ENCODE data around the gene GPATCH4. TPM values are rescaled to one million over a fixed set of nuclear protein-coding genes. Genes with fewer than 3 reads are reported as not detected.

GPATCH4 gene
- total and polyA plus RNA-seq, 2 donors (not counting 1 experiment from before 2014, with no cell fraction given) = 12.2 to 23.6 TPM

- peak; percentile 78 to 85 for TF ChIP-seq CTCF (conservative IDR thresholded peaks at IDR 0.05 in 1 of 2, IDR thresholded peaks at IDR 0.05 in 1 of 2; ENCODE audit: low read depth in 1 of 2, low read length in 2 of 2)
- TF ChIP-seq EZH2 (IDR thresholded peaks at IDR 0.05; ENCODE audit: low read length, missing control alignments) = peak; percentile 99
- H3K4me1 ChIP-seq (ENCODE audit: control insufficient read depth, extremely low read depth, insufficient read depth, low read length) = no peaks in the 10 kb centered on the region
- H3K27me3 ChIP-seq (ENCODE audit: control insufficient read depth, insufficient read depth, low read length) = peaks cover 51% of the 10 kb centered on the region
- H3K36me3 ChIP-seq (ENCODE audit: control insufficient read depth, insufficient read depth, low read length) = no peaks in the 10 kb centered on the region
- H3K4me2 ChIP-seq (ENCODE audit: extremely low read depth, insufficient read depth, low read length) = peak overlapping the region; percentile 13
- H4K20me1 ChIP-seq (ENCODE audit: control insufficient read depth, extremely low read depth, insufficient read depth, low read length) = no peaks in the 10 kb centered on the region
- no peaks in the 10 kb centered on the region for H3K79me2 ChIP-seq (ENCODE audit: control insufficient read depth, insufficient read depth, low read length)
- H3K4me3 ChIP-seq (replicated peaks in 1 of 4; ENCODE audit: control extremely low read depth in 1 of 4, insufficient read depth in 1 of 4, low read depth in 3 of 4, low read length in 4 of 4) = no peak overlapping the region
- no peak overlapping the region for H3K9ac ChIP-seq (ENCODE audit: insufficient read depth, low read length)
- no peak overlapping the region for H2AFZ ChIP-seq (ENCODE audit: low read length)
- no peaks in the 10 kb centered on the region for H3K9me3 ChIP-seq (ENCODE audit: control insufficient read depth, insufficient read depth, low read depth, low read length)
- peak; percentile 18 to 46 for DNase-seq (ENCODE audit: low read depth in 2 of 2)
- no peak overlapping the region for H3K27ac ChIP-seq (ENCODE audit: insufficient read depth, low read length)
Observed at GRCh38 chr1:156625436-156626078, 24.3 kb upstream of the GPATCH4 start.

DNA sequence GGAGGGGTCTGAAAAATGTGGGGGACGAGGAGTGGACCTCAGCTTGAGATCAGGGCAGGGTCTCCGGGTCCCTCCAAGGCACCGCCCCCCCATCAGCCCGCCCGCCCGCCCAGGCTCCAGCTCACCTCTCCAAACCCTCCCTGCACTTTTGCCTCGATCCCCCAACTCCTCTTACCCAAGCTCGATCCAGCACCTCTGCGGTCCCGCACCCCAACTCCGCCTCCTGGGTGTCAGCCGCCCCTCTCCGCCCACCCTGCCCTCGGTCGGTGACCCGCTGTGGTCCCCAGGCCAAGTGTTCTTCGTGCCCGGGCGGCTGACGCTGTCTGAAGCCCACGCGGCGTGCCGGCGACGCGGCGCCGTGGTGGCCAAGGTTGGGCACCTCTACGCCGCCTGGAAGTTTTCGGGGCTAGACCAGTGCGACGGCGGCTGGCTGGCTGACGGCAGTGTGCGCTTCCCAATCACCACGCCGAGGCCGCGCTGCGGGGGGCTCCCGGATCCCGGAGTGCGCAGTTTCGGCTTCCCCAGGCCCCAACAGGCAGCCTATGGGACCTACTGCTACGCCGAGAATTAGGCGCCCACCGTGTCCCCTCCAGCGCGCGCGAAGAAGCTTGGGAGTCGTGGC, 23.6 kb upstream of the GPATCH4 start:
- H3K4me2 ChIP-seq (ENCODE audit: extremely low read depth, insufficient read depth, low read length) = peak overlapping the region; percentile 13
- DNase-seq (ENCODE audit: low read depth in 2 of 2) = no peak
- no peaks in the 10 kb centered on the region for H3K4me1 ChIP-seq (ENCODE audit: control insufficient read depth, extremely low read depth, insufficient read depth, low read length)
- H2AFZ ChIP-seq (ENCODE audit: low read length) = no peak overlapping the region
- H4K20me1 ChIP-seq (ENCODE audit: control insufficient read depth, extremely low read depth, insufficient read depth, low read length) = no peaks in the 10 kb centered on the region
- H3K79me2 ChIP-seq (ENCODE audit: control insufficient read depth, insufficient read depth, low read length) = no peaks in the 10 kb centered on the region
- H3K9ac ChIP-seq (ENCODE audit: insufficient read depth, low read length) = no peak overlapping the region
- no peak overlapping the region for H3K4me3 ChIP-seq (replicated peaks in 1 of 4; ENCODE audit: control extremely low read depth in 1 of 4, insufficient read depth in 1 of 4, low read depth in 3 of 4, low read length in 4 of 4)
- no peaks in the 10 kb centered on the region for H3K36me3 ChIP-seq (ENCODE audit: control insufficient read depth, insufficient read depth, low read length)
- no peak for TF ChIP-seq CTCF (conservative IDR thresholded peaks at IDR 0.05 in 1 of 2, IDR thresholded peaks at IDR 0.05 in 1 of 2; ENCODE audit: low read depth in 1 of 2, low read length in 2 of 2)
- TF ChIP-seq EZH2 (IDR thresholded peaks at IDR 0.05; ENCODE audit: low read length, missing control alignments) = peak; percentile 3
- H3K27me3 ChIP-seq (ENCODE audit: control insufficient read depth, insufficient read depth, low read length) = peaks cover 52% of the 10 kb centered on the region
- H3K27ac ChIP-seq (ENCODE audit: insufficient read depth, low read length) = no peak overlapping the region
- no peaks in the 10 kb centered on the region for H3K9me3 ChIP-seq (ENCODE audit: control insufficient read depth, insufficient read depth, low read depth, low read length)

DNA sequence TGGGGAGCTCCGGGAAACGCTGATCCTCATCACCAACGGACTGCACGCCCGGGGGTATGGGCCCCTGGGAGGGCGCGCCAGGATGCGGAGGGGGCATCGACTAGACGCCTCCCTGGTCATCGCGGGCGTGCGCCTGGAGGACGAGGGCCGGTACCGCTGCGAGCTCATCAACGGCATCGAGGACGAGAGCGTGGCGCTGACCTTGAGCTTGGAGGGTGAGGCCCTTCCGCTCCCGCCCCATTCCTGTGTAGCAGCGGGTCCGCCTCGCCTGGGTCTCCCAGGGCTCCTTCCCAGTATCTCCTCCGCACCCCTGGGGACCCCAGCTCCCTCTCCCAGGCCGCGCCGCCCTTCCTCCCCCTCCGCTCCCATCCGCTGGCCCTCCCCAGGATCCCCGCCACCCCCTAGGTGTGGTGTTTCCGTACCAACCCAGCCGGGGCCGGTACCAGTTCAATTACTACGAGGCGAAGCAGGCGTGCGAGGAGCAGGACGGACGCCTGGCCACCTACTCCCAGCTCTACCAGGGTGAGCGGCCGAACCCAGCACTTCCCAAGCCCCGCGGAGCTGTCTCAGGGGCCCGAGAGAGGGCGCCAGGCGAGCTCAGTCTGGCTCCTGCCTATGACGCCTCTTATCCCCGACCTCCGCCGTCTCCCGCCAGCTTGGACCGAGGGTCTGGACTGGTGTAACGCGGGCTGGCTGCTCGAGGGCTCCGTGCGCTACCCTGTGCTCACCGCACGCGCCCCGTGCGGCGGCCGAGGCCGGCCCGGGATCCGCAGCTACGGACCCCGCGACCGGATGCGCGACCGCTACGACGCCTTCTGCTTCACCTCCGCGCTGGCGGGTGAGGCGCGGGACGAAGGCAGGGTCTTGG, 22.9 kb upstream of the GPATCH4 start:
- Histone ChIP-seq H3K4me3 (replicated peaks in 1 of 4; ENCODE audit: control extremely low read depth in 1 of 4, insufficient read depth in 1 of 4, low read depth in 3 of 4, low read length in 4 of 4) (peak overlapping the region in 1 of 4 experiments; percentile 34), H3K79me2 (ENCODE audit: control insufficient read depth, insufficient read depth, low read length) (no peaks in the 10 kb centered on the region), H3K4me1 (ENCODE audit: control insufficient read depth, extremely low read depth, insufficient read depth, low read length) (no peaks in the 10 kb centered on the region), H3K27me3 (ENCODE audit: control insufficient read depth, insufficient read depth, low read length) (peaks cover 60% of the 10 kb centered on the region), H3K27ac (ENCODE audit: insufficient read depth, low read length) (no peak overlapping the region), H3K9ac (ENCODE audit: insufficient read depth, low read length) (no peak overlapping the region), H4K20me1 (ENCODE audit: control insufficient read depth, extremely low read depth, insufficient read depth, low read length) (no peaks in the 10 kb centered on the region), H3K36me3 (ENCODE audit: control insufficient read depth, insufficient read depth, low read length) (no peaks in the 10 kb centered on the region), H2AFZ (ENCODE audit: low read length) (peak overlapping the region; percentile 44), H3K9me3 (ENCODE audit: control insufficient read depth, insufficient read depth, low read depth, low read length) (no peaks in the 10 kb centered on the region), H3K4me2 (ENCODE audit: extremely low read depth, insufficient read depth, low read length) (peak overlapping the region; percentile 68)
- TF ChIP-seq CTCF (conservative IDR thresholded peaks at IDR 0.05 in 1 of 2, IDR thresholded peaks at IDR 0.05 in 1 of 2; ENCODE audit: low read depth in 1 of 2, low read length in 2 of 2) (peak in 1 of 2 donors; percentile 39), EZH2 (IDR thresholded peaks at IDR 0.05; ENCODE audit: low read length, missing control alignments) (peak; percentile 84)
- peak; percentile 28 to 37 for DNase-seq (ENCODE audit: low read depth in 2 of 2)
